Measurements from ENCODE around the gene EPOP. TPM values are rescaled to one million over a fixed set of nuclear protein-coding genes. Genes with fewer than 3 reads are reported as not detected.

Gene EPOP
- total and polyA plus RNA-seq, 2 of the 13 experiments (the other 11 are each of a cell fraction or from before 2014, with no cell fraction given): 14.7 to 37.8 TPM

- no peak for TF ChIP-seq ZNF275 (CRISPR knock-in tag; IDR thresholded peaks at IDR 0.05; ENCODE audit: borderline replicate concordance)
- 0 out of 2 replicates have a peak, but pooled peaks have one; percentile 74 for TF ChIP-seq FIP1L1 (IDR thresholded peaks at IDR 0.05; ENCODE audit: borderline replicate concordance, insufficient read depth, low read depth, low read length)
- 0 out of 2 replicates have a peak, but pooled peaks have one; percentile 44 for TF ChIP-seq ZFP37 (CRISPR knock-in tag; IDR thresholded peaks at IDR 0.05; ENCODE audit: borderline replicate concordance)
- no peak for TF ChIP-seq ZBTB4 (CRISPR knock-in tag; IDR thresholded peaks at IDR 0.05; ENCODE audit: borderline replicate concordance)
- peak; percentile 31; the same call in 1 of the 2 replicates for TF ChIP-seq KLF6 (CRISPR knock-in tag; IDR thresholded peaks at IDR 0.05)
- TF ChIP-seq ZNF713 (CRISPR knock-in tag; IDR thresholded peaks at IDR 0.05): no peak
- no peak for TF ChIP-seq TCF7 (IDR thresholded peaks at IDR 0.05; ENCODE audit: low read depth)
- no peak for TF ChIP-seq ZNF720 (CRISPR knock-in tag; IDR thresholded peaks at IDR 0.05)
- TF ChIP-seq ZBTB40 (IDR thresholded peaks at IDR 0.05): no peak
- no peak for TF ChIP-seq ZBTB40 (CRISPR knock-in tag; IDR thresholded peaks at IDR 0.05)
- peak; percentile 71 for TF ChIP-seq POLR2G (IDR thresholded peaks at IDR 0.05; ENCODE audit: low read depth, low read length)
- TF ChIP-seq PCBP2 (optimal IDR thresholded peaks at IDR 0.05; ENCODE audit: low read depth, low read length, poor library complexity, severe bottlenecking): no peak
- TF ChIP-seq FOXO1 (CRISPR knock-in tag; IDR thresholded peaks at IDR 0.05): no peak
- no peak for TF ChIP-seq JUN (CRISPR knock-in tag; IDR thresholded peaks at IDR 0.05)
- peak; percentile 47 for TF ChIP-seq MAX (IDR thresholded peaks at IDR 0.05)
Observed at GRCh38 chr17:38704606-38705522, 30.1 kb upstream of the EPOP start, which contains the start of gene MLLT6 (continued).
